GM12872 (cell line): Measurements from ENCODE around the gene PPP2CA.

ENCODE experiments used
- CTCF ChIP-seq: IDR thresholded peaks from 3 replicates; pipeline ENCODE4 v1.5.1; 2011; ENCODE audit warnings: low read depth, mild to moderate bottlenecking, low read length, moderate library complexity; ENCODE audit not compliant: insufficient read depth

Gene PPP2CA

GRCh38 chr5:134189031-134189430 lies 36.8 kb downstream of the PPP2CA start:
- TF ChIP-seq CTCF = no peak

GRCh38 chr5:134188092-134188491 lies 37.8 kb downstream of the PPP2CA start:
- TF ChIP-seq CTCF = no peak

- TF ChIP-seq CTCF = peak; percentile 99
Observed at GRCh38 chr5:134184155-134185135, 41.4 kb downstream of the PPP2CA start.

- TF ChIP-seq CTCF = no peak
Observed at GRCh38 chr5:134183481-134183880, 42.4 kb downstream of the PPP2CA start.

GRCh38 chr5:134178096-134178419 lies 47.8 kb downstream of the PPP2CA start:
- no peak for TF ChIP-seq CTCF

GRCh38 chr5:134177369-134178095 lies 48.3 kb downstream of the PPP2CA start:
- TF ChIP-seq CTCF = no peak

- TF ChIP-seq CTCF = no peak
Observed at GRCh38 chr5:134176511-134177368, 49.1 kb downstream of the PPP2CA start, which contains the start of gene SKP1. SKP1 (minus strand) TSS chr5:134176950; CDS start chr5:134174022, 2,928 bp downstream.
